ENCODE measurements around the gene COL6A1.
"Not testable (repeated sequence)": the region's sequence is repeated elsewhere in the genome, so short reads cannot be mapped to it uniquely, and the experiment has no call there.

The COL6A1 gene

DNA sequence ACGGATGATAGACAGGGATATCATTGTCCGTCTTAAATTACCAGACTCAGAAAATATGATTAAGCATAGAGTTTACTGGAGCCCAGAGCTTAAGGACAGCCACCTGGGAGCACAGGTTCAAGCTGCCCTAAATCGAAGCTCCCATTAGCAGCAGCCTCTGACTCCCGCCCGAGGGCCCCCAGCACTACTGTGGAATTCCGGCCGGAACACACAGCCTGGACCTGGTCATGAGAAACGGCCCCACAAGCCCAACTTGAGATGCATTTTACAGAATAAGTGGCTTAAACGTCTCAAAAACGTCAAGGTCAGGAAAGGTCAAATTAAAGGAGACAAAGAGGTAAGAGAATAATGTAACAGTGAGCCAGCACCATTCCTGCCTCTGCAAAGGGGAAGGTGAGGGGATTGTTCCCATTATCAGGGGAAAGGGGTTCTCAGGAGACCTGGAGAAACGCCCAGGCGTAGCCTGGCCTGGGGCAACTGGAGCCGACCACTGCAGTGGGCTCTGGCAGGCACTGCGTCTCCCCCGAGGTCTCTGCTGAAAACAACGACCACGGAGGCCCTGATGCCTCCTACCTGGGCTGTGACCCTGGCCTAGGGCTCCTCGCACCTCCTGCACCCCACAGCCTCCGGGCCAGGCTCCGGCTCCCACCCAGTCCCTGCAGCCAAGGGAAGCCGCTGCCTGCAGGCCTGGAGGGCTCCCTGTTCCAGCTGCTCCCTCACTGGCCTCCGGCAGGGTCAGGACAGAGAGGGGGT is 11.5 kb upstream of the COL6A1 start:
- Mint-ChIP-seq H3K36me3 (peaks cover 2% of the 10 kb centered on the region), H3K27ac (no peak overlapping the region), H3K27me3 (no peaks in the 10 kb centered on the region), H3K9me3 (ENCODE audit: low read depth) (no peaks in the 10 kb centered on the region), H3K4me1 (ENCODE audit: low read depth) (peaks cover 8% of the 10 kb centered on the region), H3K4me3 (no peak overlapping the region)

DNA sequence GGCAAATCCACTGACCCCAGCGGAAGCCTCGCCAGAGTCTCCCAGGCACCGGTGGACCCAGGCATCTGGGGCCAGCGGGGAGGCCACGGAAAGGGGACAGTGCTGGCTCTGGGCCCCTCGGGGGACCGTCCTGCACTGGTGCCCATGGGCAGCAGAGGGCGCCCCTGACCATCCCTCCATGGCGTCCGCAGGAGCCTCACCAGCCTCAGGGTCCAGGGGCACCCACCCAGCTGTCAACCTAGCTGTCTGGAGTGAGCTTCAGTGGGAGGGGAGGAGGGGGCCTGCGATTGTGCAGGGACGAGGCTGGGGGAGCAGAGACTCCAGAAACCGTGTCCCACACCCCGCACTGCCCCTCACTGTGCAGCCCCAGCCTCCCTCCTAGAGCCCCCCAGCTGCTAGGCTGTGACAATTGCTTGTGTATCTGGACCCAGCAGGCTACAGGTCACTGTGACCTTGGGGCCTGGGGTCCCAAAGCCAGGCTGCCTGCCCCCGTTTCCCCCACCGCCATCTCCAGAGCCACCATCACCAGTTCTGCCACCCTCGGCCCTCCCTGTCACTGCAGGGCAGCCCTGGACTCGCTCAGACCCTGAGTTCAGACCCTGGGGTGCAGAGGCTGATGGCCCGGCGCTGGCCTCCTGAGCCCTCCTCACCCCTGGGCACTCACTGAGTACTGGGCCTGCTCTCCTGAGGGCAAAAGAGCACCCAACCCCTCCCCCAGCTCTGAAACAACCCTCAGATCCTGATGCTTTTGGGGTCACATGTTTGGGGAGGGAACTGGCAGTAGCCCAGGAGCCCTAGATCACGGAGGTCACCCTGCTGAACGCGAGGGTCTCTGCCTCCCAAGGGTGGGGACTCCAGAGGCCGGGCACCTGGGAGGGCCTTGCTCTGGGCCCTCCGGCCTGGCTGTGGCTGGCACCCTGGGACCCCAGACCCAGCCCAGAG is 10.6 kb upstream of the COL6A1 start:
- no peaks in the 10 kb centered on the region for H3K36me3 Mint-ChIP-seq
- H3K27ac Mint-ChIP-seq: no peak overlapping the region
- H3K27me3 Mint-ChIP-seq: no peaks in the 10 kb centered on the region
- no peaks in the 10 kb centered on the region for H3K9me3 Mint-ChIP-seq (ENCODE audit: low read depth)
- no peak overlapping the region for H3K4me3 Mint-ChIP-seq
- H3K4me1 Mint-ChIP-seq (ENCODE audit: low read depth): peaks cover 15% of the 10 kb centered on the region

DNA sequence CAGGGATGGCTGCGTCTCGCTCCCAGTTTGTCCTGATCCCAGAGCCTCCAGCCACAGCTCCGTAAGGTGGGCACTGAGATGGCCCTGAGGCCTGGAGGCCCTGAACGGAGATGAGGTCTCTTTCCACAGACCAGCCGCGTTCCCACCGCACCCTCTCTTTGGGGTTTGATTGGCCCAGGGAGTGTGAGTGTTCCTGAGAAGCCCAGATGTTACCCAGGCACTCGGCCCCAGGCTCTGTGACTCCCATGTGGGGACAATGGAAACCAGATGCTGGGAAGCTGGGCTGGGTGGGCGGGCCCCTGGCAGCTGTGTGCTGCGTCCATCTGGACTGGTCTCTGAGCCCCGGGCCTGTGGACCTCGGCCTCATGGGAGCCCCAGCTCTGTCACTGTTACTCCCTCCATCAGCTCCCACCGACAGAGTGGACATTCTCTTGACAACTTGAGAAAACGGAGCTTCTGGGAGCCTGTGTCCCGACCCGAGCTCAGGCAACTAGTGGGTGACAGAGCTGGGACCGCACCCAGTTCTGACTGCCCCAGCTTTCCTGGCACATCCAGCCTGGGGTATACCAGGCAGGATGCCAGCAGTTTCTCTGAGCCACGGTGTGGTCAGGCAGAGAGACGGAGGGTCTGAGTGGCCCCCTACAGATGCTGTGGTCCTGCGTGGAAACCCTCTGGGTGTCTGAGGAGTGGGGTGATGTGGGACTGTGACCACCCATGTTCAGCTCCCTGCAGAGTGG is 9.8 kb upstream of the COL6A1 start:
- no peak overlapping the region for H3K4me3 Mint-ChIP-seq
- peaks cover 19% of the 10 kb centered on the region for H3K4me1 Mint-ChIP-seq (ENCODE audit: low read depth)
- H3K9me3 Mint-ChIP-seq (ENCODE audit: low read depth): no peaks in the 10 kb centered on the region
- H3K36me3 Mint-ChIP-seq: no peaks in the 10 kb centered on the region
- no peaks in the 10 kb centered on the region for H3K27me3 Mint-ChIP-seq
- no peak overlapping the region for H3K27ac Mint-ChIP-seq

DNA sequence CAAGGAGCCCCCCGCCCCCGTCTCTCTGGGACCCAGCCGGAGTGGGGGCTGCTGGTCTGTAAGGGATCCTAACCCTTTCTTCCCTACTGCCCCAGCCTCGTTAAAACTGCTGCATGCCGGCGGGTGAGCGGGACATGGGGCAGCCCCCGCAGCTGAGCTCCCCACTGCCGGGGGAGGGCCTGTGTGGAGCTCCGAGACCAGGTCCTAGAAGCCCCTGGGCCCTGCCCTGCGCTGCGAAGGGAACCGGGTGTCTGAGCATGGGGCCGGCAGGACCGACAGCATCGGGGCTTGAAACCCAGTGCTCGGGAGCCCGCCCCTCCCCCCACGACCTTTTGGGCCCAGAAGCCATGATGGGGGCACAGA is 9.2 kb upstream of the COL6A1 start:
- no peaks in the 10 kb centered on the region for H3K27me3 Mint-ChIP-seq
- peaks cover 19% of the 10 kb centered on the region for H3K4me1 Mint-ChIP-seq (ENCODE audit: low read depth)
- H3K9me3 Mint-ChIP-seq (ENCODE audit: low read depth): no peaks in the 10 kb centered on the region
- H3K4me3 Mint-ChIP-seq: no peak overlapping the region
- H3K36me3 Mint-ChIP-seq: no peaks in the 10 kb centered on the region
- no peak overlapping the region for H3K27ac Mint-ChIP-seq

DNA sequence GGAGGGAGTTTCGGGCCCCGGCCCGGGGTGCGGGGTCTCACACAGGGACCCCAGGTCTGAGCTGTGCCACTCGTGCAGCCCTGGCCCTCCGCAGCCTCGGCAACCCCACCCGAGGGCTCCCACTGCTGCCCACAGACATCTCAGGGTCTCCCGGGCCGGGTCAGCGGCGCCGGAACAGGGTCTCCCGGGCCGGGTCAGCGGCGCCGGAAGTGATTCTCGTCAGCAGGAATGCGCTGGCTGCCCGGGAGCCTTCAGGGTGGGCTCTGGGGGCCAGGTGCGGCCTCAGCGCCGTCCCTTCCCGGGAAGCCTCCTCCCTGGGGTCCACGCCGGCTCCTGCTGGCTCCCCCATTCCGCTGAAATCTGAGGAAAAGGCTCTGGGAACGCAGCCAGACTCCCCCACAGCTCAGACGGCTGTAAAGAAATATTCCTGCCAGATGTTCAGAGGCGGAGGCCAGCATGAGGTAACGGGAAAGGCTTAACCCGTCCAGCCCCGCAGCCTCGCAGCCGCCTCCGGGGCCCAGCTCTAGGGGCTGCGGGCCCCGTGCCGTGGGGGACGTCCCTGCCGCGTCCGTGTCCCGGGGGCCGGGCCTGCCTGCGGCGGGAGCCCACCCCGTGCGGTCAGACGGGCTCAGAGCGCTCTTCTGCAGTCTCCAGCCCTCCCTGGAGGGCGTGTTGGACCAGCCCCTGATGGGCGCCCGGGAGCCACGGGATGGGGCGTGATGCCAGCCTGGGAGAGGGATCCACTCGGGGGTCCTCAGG is 8.7 kb upstream of the COL6A1 start:
- Mint-ChIP-seq H3K27ac (no peak overlapping the region), H3K27me3 (no peaks in the 10 kb centered on the region), H3K36me3 (no peaks in the 10 kb centered on the region), H3K4me3 (peak overlapping the region; percentile 51), H3K4me1 (ENCODE audit: low read depth) (peaks cover 19% of the 10 kb centered on the region), H3K9me3 (ENCODE audit: low read depth) (no peaks in the 10 kb centered on the region)

DNA sequence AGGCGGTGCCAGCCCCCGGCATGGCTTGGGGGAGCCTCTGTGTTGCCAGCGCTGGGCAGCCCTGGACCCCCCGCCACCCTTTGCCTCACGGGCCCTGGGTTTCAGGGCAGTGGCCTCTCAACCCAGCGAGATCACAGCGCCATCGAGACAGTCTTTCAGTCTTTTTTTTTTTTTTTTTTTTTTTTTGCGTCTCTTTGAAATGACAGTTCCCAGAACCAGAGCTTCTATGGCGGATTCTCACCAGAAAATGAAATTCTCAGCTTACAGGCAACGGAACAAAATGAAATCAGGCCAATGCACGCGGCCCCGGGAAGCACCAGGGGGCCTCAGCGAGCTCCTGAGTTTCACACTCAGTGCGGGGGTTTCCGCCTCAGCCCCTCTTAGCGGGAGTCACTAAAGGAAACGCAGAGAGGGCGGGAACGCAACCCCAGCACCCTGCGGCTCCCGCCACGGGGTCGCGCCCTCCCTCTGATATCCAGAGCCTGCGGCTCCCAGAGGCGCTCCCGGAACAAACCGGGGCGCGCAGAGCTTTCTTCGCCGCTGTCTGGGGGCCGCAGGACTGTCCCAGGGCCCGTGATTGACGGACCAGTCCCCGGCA is 8.0 kb upstream of the COL6A1 start:
- Mint-ChIP-seq H3K36me3 (no peaks in the 10 kb centered on the region), H3K9me3 (ENCODE audit: low read depth) (no peaks in the 10 kb centered on the region), H3K4me1 (ENCODE audit: low read depth) (peaks cover 21% of the 10 kb centered on the region), H3K4me3 (peak overlapping the region; percentile 91), H3K27ac (peak overlapping the region; percentile 83), H3K27me3 (no peaks in the 10 kb centered on the region)

DNA sequence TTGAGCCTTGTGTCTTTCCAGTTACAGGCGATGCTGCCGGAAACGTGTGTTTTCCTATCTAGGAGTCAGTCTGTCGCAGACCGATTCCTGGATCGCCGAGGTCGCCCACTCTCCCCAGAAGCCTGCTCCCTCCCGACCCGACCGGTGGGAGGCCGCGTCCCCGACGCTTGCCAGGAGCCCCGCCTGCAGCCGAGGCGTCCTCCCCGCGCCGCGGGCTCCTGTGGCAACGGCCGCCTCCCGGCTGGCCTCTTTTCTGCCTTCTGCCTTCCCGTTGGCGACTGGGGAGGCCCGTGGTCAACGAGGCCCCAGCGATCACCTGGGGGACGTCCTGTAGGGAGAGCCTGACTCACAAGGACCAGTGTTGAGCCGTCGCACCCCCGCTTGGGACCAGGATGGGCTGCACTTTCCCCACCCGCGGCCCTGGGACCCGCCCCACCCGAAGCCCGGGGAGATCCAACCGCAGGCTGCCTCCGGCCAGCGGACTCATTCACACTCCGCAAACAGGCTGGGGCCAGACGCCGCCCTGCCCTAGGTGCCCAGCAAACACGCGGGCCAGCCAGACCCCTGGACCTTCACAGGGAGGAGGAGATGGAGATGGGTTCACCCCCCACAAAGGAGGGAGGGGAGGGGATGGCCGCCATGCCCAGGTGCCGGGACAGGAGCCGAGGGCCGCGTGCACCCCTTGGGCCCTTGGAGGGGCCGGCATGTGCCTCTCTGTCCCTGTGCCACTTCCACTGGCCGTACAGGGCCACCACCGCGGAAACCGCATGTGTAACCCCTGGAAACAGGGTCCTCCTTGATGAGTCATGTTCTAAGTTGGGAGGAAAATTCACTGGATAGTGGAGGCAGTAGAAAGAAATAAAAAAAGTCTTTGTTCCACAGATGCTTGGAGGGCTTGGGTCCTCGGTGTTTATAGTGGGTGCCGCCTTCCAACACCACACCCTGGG is 7.2 kb upstream of the COL6A1 start:
- H3K9me3 Mint-ChIP-seq (ENCODE audit: low read depth): no peaks in the 10 kb centered on the region
- peaks cover 25% of the 10 kb centered on the region for H3K4me1 Mint-ChIP-seq (ENCODE audit: low read depth)
- H3K36me3 Mint-ChIP-seq: no peaks in the 10 kb centered on the region
- H3K4me3 Mint-ChIP-seq: peak overlapping the region; percentile 91
- H3K27me3 Mint-ChIP-seq: no peaks in the 10 kb centered on the region
- H3K27ac Mint-ChIP-seq: peak overlapping the region; percentile 83

DNA sequence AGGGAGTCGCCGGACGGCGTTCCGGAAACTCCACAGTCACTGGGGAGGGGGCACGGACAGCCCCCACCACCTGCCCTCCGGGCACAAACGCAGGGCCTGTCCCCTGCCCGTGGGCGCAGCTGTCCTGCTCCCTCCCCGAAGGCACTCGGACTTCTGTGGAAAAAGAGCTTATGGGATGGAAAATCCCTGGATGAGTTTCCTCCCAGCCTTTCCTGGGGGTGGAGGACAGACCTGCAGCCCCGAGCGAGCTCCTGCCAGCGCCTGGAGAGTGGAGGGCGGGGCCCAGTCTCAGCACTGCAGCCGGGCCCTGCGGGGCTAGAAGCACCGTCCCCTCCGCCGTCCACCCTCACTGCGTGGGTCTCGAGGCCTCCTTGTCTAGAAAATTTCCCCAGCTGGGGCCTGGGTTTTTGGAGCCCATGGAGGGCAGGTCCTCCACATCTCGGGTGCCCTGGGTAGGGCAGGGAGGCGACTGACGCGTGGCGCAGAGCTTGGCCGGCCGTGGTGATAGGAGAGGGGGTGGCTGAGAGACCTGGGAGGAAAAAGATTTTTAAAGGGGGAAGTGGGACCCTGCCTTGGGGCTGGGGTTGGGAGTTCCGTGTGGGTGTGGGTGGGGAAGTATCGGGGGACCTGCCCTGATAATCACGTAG is 6.4 kb upstream of the COL6A1 start:
- Mint-ChIP-seq H3K4me1 (ENCODE audit: low read depth) (peaks cover 29% of the 10 kb centered on the region), H3K36me3 (no peaks in the 10 kb centered on the region), H3K27me3 (no peaks in the 10 kb centered on the region), H3K27ac (no peak overlapping the region), H3K9me3 (ENCODE audit: low read depth) (no peaks in the 10 kb centered on the region), H3K4me3 (no peak overlapping the region)

DNA sequence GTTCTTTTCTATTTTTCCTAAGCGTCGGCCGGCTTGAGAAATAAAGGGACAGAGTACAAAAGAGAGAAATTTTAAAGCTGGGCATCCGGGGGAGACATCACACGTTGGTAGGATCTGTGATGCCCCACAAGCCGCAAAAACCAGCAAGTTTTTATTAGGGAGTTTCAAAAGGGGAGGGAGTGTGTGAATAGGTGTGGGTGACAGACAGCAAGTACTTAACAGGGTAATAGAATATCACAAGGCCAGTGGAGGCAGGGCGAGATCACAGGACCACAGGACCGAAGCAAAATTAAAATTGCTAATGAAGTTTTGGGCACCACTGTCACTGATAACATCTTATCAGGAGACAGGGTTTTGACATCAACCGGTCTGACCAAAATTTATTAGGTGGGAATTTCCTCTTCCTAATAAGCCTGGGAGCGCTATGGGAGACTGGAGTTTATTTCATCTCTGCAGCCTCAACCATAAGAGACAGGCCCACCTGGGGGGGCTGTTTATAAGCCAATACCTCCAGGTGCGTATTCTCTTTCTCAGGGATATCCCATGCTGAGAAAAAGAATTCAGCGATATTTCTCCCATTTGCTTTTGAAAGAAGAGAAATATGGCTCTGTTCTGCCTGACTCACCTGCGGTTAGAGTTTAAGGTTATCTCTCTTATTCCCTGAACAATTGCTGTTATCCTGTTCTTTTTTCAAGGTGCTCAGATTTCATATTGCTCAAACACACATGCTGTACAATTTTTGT is 5.7 kb upstream of the COL6A1 start:
- not testable (repeated sequence) for H3K36me3 Mint-ChIP-seq; H3K27me3 Mint-ChIP-seq; H3K27ac Mint-ChIP-seq; H3K9me3 Mint-ChIP-seq (ENCODE audit: low read depth); H3K4me3 Mint-ChIP-seq
- H3K4me1 Mint-ChIP-seq (ENCODE audit: low read depth): peaks cover 29% of the 10 kb centered on the region

DNA sequence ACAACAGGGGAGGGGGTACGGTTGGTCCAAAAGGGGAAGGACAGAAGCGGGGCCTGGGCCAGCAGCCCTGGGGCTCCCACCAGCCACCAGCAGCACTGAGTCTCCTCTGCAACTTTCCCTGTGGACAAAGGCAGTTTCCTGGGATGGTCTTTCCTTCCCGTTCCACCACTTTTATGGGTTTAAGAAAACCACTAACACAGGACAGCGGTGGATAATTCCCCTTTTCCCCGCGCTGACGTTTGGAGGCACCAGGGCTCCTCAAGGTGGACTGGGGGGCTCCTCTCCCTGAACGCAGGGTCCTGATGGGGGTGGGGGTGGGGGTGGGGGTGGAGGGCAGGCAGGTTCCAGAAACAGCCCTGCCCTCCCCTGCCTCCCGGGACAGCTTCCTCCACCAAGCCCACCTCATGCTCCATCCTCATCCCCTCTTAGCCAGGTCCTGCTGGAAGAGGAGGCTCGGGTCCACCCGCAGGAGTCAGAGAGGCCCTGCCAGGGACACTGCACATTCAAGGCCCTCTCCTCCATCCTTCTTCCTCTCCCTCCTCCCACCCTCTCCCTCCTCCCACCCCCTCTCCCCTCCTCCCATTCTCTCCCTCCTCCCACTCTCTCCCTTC is 4.8 kb upstream of the COL6A1 start:
- Mint-ChIP-seq H3K4me1 (ENCODE audit: low read depth) (peaks cover 29% of the 10 kb centered on the region), H3K27me3 (no peaks in the 10 kb centered on the region), H3K4me3 (no peak overlapping the region), H3K27ac (no peak overlapping the region), H3K36me3 (no peaks in the 10 kb centered on the region), H3K9me3 (ENCODE audit: low read depth) (no peaks in the 10 kb centered on the region)

DNA sequence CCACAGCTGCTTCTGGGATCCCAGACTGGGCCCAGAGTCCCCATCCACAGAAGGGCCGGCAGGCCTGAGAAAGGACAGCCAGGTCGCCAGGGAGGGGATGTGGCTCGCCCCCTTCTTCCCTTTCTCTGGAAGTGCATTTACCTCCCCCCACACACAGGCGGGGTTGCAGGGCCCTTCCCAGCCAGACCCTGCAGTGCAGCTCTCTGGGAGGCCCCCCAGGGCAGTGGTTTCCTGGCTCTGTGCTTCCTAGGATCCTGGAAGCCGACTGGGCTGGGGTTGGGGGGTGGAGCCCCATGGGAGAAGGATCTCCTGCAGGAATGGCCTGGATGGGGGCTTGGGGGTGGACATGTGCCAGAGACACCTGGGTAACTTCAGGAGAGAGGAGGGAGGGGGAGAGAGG is 4.2 kb upstream of the COL6A1 start:
- peaks cover 29% of the 10 kb centered on the region for H3K4me1 Mint-ChIP-seq (ENCODE audit: low read depth)
- H3K27ac Mint-ChIP-seq: no peak overlapping the region
- H3K36me3 Mint-ChIP-seq: no peaks in the 10 kb centered on the region
- H3K9me3 Mint-ChIP-seq (ENCODE audit: low read depth): no peaks in the 10 kb centered on the region
- H3K4me3 Mint-ChIP-seq: no peak overlapping the region
- H3K27me3 Mint-ChIP-seq: no peaks in the 10 kb centered on the region

DNA sequence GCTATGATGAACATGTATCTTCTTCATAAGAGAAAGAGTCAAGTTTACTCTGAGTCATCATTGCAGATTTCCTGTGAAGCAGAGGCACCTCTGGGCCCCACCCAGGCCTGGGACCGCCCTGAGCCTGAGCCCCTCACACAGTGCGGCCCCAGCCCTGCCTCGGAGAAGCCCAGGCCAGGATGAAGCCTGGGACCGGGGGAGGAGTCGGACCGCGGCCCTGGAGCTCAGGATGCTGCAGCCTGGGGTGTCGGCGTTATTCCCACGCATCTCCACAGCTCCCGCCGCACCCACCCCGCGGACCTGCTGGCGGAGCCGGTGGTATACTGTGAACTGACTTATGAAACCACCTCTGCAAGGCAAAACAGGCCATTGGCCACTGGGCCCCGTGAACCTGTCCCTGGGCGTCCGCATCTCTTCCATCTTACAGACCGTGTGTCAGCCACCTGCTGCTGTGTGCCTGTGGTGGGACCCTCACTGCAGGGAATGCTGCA is 2.4 kb upstream of the COL6A1 start:
- H3K27ac Mint-ChIP-seq: no peak overlapping the region
- no peaks in the 10 kb centered on the region for H3K9me3 Mint-ChIP-seq (ENCODE audit: low read depth)
- H3K4me3 Mint-ChIP-seq: peak overlapping the region; percentile 13
- H3K4me1 Mint-ChIP-seq (ENCODE audit: low read depth): peaks cover 26% of the 10 kb centered on the region
- H3K27me3 Mint-ChIP-seq: no peaks in the 10 kb centered on the region
- H3K36me3 Mint-ChIP-seq: no peaks in the 10 kb centered on the region
